Adrenal gland (tissue), 5 donors: ENCODE results near the gene COL4A1.

Source experiments
- CTCF ChIP-seq, 6 experiments: fragments of 450-650 bp in 4 of 6; fragments of 200-600 bp in 2 of 6; sonication (generic) in 1 of 6; IDR thresholded peaks; 1 replicate in 5 of 6; 2 replicates in 1 of 6; pipeline versions ENCODE4 v1.5.1 to v1.8.0; 2016 to 2021; ENCODE audit warnings: antibody characterized with exemption in 6 of 6, mild to moderate bottlenecking in 2 of 6, moderate library complexity in 1 of 6
- POLR2A ChIP-seq, 2 donors: fragments of 450-650 bp; IDR thresholded peaks; one replicate each; pipeline ENCODE4 v1.6.1; 2017; ENCODE audit warnings: antibody characterized with exemption in 2 of 2, mild to moderate bottlenecking in 2 of 2, moderate library complexity in 1 of 2
- donor health status: DM: no; HTN: no; CAD: no.

- TF ChIP-seq POLR2A (IDR thresholded peaks at IDR 0.05) (no peak), CTCF (IDR thresholded peaks at IDR 0.05) (no peak)
Observed at GRCh38 chr13:110124201-110124940, 182.6 kb downstream of the COL4A1 start.
